WTC11 (cell line): ENCODE data around the gene ERBB4.

Experiments used
- ATF2 ChIP-seq: sonication (generic); formaldehyde crosslinking; IDR thresholded peaks from 2 replicates; pipeline ENCODE4 v1.8.1; 2022; ENCODE audit warnings: low read depth, missing genetic modification reagents, borderline replicate concordance
- E2F4 ChIP-seq: sonication (generic); formaldehyde crosslinking; IDR thresholded peaks from 2 replicates; pipeline ENCODE4 v1.8.1; 2022; ENCODE audit warnings: low read depth, mild to moderate bottlenecking, moderate library complexity, missing genetic modification reagents, borderline replicate concordance
- ELF4 ChIP-seq: sonication (generic); formaldehyde crosslinking; IDR thresholded peaks from 2 replicates; pipeline ENCODE4 v1.8.1; 2022; ENCODE audit warnings: low read depth, mild to moderate bottlenecking, moderate library complexity, missing genetic modification reagents
- FOXK1 ChIP-seq: sonication (generic); formaldehyde crosslinking; IDR thresholded peaks from 2 replicates; pipeline ENCODE4 v1.8.0; 2022; ENCODE audit warnings: mild to moderate bottlenecking, moderate library complexity, missing genetic modification reagents
- FOXP1 ChIP-seq: sonication (generic); formaldehyde crosslinking; IDR thresholded peaks from 2 replicates; pipeline ENCODE4 v1.8.0; 2022; ENCODE audit warnings: missing genetic modification reagents, mild to moderate bottlenecking, moderate library complexity, borderline replicate concordance
- SMAD3 ChIP-seq: sonication (generic); formaldehyde crosslinking; IDR thresholded peaks from 2 replicates; pipeline ENCODE4 v1.8.0; 2022; ENCODE audit warnings: missing genetic modification reagents, mild to moderate bottlenecking, borderline replicate concordance
- TF ChIP-seq, protein P1 (sequence below): fragments of 200-600 bp; IDR thresholded peaks from 2 replicates; pipeline ENCODE4 v1.8.0; 2022; ENCODE audit warnings: antibody characterized with exemption
- TF ChIP-seq, protein P2 (sequence below): sonication (generic); formaldehyde crosslinking; IDR thresholded peaks from 2 replicates; pipeline ENCODE4 v1.8.1; 2023; ENCODE audit warnings: mild to moderate bottlenecking, missing genetic modification reagents
- TF ChIP-seq, protein P3 (sequence below): sonication (generic); formaldehyde crosslinking; IDR thresholded peaks from 2 replicates; pipeline ENCODE4 v1.8.0; 2023; ENCODE audit warnings: missing genetic modification reagents, mild to moderate bottlenecking, borderline replicate concordance
- TF ChIP-seq, protein P4 (sequence below): sonication (generic); formaldehyde crosslinking; conservative IDR thresholded peaks from 2 replicates; pipeline ENCODE4 v1.8.1; 2022; ENCODE audit warnings: mild to moderate bottlenecking, missing genetic modification reagents
- TF ChIP-seq, protein P5 (sequence below): sonication (generic); formaldehyde crosslinking; IDR thresholded peaks from 2 replicates; pipeline ENCODE4 v1.8.1; 2023; ENCODE audit warnings: mild to moderate bottlenecking, missing genetic modification reagents, moderate library complexity

DNA sequence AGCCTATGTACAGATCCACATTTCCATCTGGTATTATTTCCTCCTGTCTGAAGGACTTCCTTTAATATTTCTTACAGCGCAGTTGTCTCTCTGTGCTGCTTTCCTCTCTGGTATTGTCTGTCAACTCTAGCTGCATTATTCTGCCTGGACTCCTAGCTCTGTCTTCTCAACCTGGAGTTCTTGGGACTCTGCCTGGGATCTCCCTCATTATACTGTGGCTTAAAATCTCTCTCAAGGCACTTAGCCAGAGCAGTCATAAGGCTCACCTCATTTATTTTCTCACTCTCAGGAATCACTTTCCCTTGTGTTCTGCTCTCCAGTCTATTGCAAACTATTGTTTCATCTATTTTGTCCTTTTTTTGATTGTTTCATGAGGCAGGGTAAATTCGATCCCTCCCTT is 850.4 kb downstream of the ERBB4 start:
- TF ChIP-seq FOXK1 (CRISPR knock-in tag) = no peak
- TF ChIP-seq, protein P1, sequence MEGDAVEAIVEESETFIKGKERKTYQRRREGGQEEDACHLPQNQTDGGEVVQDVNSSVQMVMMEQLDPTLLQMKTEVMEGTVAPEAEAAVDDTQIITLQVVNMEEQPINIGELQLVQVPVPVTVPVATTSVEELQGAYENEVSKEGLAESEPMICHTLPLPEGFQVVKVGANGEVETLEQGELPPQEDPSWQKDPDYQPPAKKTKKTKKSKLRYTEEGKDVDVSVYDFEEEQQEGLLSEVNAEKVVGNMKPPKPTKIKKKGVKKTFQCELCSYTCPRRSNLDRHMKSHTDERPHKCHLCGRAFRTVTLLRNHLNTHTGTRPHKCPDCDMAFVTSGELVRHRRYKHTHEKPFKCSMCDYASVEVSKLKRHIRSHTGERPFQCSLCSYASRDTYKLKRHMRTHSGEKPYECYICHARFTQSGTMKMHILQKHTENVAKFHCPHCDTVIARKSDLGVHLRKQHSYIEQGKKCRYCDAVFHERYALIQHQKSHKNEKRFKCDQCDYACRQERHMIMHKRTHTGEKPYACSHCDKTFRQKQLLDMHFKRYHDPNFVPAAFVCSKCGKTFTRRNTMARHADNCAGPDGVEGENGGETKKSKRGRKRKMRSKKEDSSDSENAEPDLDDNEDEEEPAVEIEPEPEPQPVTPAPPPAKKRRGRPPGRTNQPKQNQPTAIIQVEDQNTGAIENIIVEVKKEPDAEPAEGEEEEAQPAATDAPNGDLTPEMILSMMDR = no peak
- no peak for TF ChIP-seq ELF4 (CRISPR knock-in tag)
- TF ChIP-seq, protein P2, sequence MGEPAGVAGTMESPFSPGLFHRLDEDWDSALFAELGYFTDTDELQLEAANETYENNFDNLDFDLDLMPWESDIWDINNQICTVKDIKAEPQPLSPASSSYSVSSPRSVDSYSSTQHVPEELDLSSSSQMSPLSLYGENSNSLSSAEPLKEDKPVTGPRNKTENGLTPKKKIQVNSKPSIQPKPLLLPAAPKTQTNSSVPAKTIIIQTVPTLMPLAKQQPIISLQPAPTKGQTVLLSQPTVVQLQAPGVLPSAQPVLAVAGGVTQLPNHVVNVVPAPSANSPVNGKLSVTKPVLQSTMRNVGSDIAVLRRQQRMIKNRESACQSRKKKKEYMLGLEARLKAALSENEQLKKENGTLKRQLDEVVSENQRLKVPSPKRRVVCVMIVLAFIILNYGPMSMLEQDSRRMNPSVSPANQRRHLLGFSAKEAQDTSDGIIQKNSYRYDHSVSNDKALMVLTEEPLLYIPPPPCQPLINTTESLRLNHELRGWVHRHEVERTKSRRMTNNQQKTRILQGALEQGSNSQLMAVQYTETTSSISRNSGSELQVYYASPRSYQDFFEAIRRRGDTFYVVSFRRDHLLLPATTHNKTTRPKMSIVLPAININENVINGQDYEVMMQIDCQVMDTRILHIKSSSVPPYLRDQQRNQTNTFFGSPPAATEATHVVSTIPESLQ = no peak
- no peak for TF ChIP-seq ATF2
- TF ChIP-seq, protein P3, sequence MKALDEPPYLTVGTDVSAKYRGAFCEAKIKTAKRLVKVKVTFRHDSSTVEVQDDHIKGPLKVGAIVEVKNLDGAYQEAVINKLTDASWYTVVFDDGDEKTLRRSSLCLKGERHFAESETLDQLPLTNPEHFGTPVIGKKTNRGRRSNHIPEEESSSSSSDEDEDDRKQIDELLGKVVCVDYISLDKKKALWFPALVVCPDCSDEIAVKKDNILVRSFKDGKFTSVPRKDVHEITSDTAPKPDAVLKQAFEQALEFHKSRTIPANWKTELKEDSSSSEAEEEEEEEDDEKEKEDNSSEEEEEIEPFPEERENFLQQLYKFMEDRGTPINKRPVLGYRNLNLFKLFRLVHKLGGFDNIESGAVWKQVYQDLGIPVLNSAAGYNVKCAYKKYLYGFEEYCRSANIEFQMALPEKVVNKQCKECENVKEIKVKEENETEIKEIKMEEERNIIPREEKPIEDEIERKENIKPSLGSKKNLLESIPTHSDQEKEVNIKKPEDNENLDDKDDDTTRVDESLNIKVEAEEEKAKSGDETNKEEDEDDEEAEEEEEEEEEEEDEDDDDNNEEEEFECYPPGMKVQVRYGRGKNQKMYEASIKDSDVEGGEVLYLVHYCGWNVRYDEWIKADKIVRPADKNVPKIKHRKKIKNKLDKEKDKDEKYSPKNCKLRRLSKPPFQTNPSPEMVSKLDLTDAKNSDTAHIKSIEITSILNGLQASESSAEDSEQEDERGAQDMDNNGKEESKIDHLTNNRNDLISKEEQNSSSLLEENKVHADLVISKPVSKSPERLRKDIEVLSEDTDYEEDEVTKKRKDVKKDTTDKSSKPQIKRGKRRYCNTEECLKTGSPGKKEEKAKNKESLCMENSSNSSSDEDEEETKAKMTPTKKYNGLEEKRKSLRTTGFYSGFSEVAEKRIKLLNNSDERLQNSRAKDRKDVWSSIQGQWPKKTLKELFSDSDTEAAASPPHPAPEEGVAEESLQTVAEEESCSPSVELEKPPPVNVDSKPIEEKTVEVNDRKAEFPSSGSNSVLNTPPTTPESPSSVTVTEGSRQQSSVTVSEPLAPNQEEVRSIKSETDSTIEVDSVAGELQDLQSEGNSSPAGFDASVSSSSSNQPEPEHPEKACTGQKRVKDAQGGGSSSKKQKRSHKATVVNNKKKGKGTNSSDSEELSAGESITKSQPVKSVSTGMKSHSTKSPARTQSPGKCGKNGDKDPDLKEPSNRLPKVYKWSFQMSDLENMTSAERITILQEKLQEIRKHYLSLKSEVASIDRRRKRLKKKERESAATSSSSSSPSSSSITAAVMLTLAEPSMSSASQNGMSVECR (CRISPR knock-in tag) = no peak
- TF ChIP-seq E2F4 (CRISPR knock-in tag) = no peak
- TF ChIP-seq SMAD3 (CRISPR knock-in tag) = no peak
- TF ChIP-seq, protein P4, sequence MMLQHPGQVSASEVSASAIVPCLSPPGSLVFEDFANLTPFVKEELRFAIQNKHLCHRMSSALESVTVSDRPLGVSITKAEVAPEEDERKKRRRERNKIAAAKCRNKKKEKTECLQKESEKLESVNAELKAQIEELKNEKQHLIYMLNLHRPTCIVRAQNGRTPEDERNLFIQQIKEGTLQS (CRISPR knock-in tag) = no peak
- TF ChIP-seq, protein P5, sequence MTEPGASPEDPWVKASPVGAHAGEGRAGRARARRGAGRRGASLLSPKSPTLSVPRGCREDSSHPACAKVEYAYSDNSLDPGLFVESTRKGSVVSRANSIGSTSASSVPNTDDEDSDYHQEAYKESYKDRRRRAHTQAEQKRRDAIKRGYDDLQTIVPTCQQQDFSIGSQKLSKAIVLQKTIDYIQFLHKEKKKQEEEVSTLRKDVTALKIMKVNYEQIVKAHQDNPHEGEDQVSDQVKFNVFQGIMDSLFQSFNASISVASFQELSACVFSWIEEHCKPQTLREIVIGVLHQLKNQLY = no peak
- no peak for TF ChIP-seq FOXP1
